Activated T-cell treated with anti-CD3 and anti-CD28 coated beads, Interleukin-2, amount 50 U/mL, for 24 hours (primary cell): ENCODE data around the gene SKAP2.
"Not testable (repeated sequence)": the region's sequence is repeated elsewhere in the genome, so short reads cannot be mapped to it uniquely, and the experiment has no call there.

Source experiments
- DNase-seq: peaks from one replicate; pipeline ENCODE4 v3.0.0-alpha.2; 2020
- H3K27ac Mint-ChIP-seq: 2 replicates; pipeline ENCODE4 v1.8.0; 2020; ENCODE audit warnings: mild to moderate bottlenecking, mixed read lengths
- H3K27me3 Mint-ChIP-seq: 2 replicates; pipeline ENCODE4 v1.8.0; 2020; ENCODE audit warnings: mixed read lengths
- H3K36me3 Mint-ChIP-seq: 2 replicates; pipeline ENCODE4 v1.8.0; 2020; ENCODE audit warnings: low read depth, mixed read lengths
- H3K4me1 Mint-ChIP-seq: 2 replicates; pipeline ENCODE4 v1.8.0; 2020; ENCODE audit warnings: low read depth, mixed read lengths
- H3K4me3 Mint-ChIP-seq: 2 replicates; pipeline ENCODE4 v1.8.0; 2020; ENCODE audit warnings: mild to moderate bottlenecking, moderate library complexity, mixed read lengths
- H3K9me3 Mint-ChIP-seq: 2 replicates; pipeline ENCODE4 v1.8.0; 2020; ENCODE audit warnings: mixed read lengths

SKAP2 gene

DNA sequence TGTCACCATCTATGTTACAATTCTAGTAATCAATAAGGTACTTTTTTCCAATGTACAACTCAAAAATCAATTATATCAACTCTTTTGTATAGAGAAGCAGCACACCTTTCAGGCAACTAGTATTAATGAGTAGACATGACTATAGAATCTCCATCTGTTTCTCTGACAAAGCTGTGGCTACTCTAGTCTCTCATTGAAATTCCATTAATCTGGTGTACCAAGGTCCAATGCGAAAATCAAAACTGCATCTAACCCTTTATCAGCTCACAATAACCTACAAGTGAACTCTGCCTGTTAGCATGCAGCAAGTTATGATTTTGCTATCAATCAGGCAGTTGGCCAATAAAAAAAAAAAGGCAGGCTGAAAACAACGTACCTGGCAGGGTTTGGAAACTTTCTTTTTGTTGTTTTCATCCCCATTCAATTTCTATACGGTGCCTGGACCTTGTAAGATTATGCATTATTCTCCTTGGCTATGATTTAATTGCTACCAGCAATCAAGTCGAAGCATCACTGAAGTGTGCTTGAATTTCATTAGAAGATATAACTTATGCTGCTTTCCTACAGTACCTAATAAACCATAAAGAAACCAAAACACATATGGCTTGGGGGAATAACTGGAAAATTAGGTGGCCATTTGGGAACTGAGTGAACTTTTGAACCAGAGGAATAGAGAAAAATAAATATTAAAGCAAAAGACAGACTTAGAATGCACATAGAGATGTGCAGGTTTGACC lies 23.2 kb downstream of the SKAP2 start:
- Mint-ChIP-seq H3K27me3 (no peaks in the 10 kb centered on the region), H3K9me3 (peaks cover 3% of the 10 kb centered on the region), H3K4me1 (no peaks in the 10 kb centered on the region), H3K27ac (no peak overlapping the region), H3K36me3 (peaks cover 5% of the 10 kb centered on the region), H3K4me3 (no peak overlapping the region)
- DNase-seq = no peak

GRCh38 chr7:26836793-26837192 lies 27.6 kb downstream of the SKAP2 start:
- not testable (repeated sequence) for H3K4me1 Mint-ChIP-seq, H3K27ac Mint-ChIP-seq, H3K9me3 Mint-ChIP-seq, H3K4me3 Mint-ChIP-seq, DNase-seq, H3K27me3 Mint-ChIP-seq
- peaks cover 16% of the 10 kb centered on the region for H3K36me3 Mint-ChIP-seq

DNA sequence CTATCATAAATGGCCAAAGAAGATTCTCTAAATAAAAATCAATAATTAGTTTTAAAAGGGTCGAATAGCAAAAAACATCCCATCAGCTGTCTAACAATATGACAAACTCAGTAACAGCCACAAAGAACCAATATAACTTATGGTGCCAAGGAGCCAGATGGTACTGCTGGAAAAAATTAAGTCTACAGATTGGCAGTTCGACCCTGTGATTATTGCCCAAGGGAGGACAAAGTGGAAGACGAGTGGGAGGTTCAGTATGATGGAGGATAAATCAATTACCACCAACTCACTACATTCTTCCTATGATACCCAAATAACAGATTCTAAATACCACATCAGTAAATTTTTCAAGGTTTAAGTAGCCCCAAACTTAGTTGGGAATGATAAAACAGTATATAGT lies 49.0 kb downstream of the SKAP2 start:
- Mint-ChIP-seq H3K4me1 (peaks cover 1% of the 10 kb centered on the region), H3K27me3 (no peaks in the 10 kb centered on the region), H3K36me3 (no peaks in the 10 kb centered on the region), H3K9me3 (no peaks in the 10 kb centered on the region), H3K4me3 (no peak overlapping the region), H3K27ac (no peak overlapping the region)
- no peak for DNase-seq

- DNase-seq = no peak
- Mint-ChIP-seq H3K27ac (no peak overlapping the region), H3K4me3 (no peak overlapping the region), H3K4me1 (peaks cover 1% of the 10 kb centered on the region), H3K9me3 (no peaks in the 10 kb centered on the region), H3K36me3 (no peaks in the 10 kb centered on the region), H3K27me3 (no peaks in the 10 kb centered on the region)
These were observed 51.0 kb downstream of the SKAP2 start for GRCh38 chr7:26813432-26813831.

DNA sequence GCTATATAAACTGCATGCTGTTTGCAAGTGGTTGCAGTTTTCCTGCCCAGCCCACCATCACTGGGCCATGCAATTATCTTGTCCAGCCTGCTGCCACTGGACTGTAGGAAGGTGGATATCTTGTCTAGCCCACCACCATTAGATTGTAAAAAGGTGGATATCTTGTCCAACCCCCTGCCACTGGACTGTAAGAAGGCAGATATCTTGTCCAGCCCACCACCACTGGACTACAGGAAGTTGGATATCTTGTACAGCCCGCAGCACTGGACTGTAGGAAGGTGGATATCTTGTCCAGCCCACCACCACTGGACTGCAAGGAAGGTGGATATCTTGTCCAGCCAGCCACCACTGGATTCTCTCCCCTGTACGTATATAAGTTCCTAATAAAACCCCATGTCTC lies 69.8 kb downstream of the SKAP2 start:
- Mint-ChIP-seq H3K27me3 (peaks cover 2% of the 10 kb centered on the region), H3K4me1 (no peaks in the 10 kb centered on the region), H3K4me3 (no peak overlapping the region), H3K9me3 (no peaks in the 10 kb centered on the region), H3K36me3 (no peaks in the 10 kb centered on the region), H3K27ac (no peak overlapping the region)
- DNase-seq = no peak

DNA sequence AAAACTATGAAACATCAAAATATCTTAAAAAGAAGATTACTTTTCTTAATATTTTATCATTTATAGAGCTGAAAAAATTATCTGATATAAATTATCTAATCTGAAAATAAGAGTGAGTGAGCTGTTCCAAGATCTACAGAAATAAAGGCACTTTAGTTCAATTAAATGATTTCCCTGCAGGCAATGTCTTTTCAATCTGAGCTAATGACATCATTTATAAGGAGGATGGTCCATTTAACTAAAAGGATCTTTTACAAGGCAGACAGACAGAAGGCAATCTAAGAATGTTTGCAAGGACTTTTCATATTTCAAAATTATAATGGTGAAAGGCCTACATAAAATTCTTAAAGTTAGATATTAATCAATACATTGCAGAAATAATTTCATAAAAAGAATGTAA lies 71.8 kb downstream of the SKAP2 start:
- Mint-ChIP-seq H3K9me3 (no peaks in the 10 kb centered on the region), H3K27me3 (no peaks in the 10 kb centered on the region), H3K27ac (no peak overlapping the region), H3K4me3 (no peak overlapping the region), H3K36me3 (no peaks in the 10 kb centered on the region), H3K4me1 (no peaks in the 10 kb centered on the region)
- DNase-seq = no peak

DNA sequence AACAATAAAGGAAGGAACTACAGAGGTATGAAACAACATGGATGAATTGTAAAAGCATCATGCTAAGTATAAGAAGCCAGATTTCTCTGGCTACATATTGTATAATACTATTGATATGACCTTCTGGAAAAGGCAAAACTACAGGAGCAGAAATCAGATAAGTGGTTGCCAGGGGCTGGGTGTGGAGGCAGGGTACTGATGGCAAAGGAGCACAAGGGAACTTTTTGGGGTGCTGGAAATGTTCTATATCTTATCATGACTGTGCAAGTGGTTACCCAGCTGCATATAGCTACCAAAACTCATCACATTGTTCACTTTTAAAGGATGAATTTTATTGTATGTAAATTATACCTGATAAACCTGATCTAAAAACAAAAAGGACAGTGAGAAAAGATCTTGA lies 72.4 kb downstream of the SKAP2 start:
- H3K27ac Mint-ChIP-seq = no peak overlapping the region
- no peak for DNase-seq
- no peaks in the 10 kb centered on the region for H3K36me3 Mint-ChIP-seq
- no peaks in the 10 kb centered on the region for H3K27me3 Mint-ChIP-seq
- H3K9me3 Mint-ChIP-seq = no peaks in the 10 kb centered on the region
- H3K4me1 Mint-ChIP-seq = no peaks in the 10 kb centered on the region
- H3K4me3 Mint-ChIP-seq = no peak overlapping the region

- H3K36me3 Mint-ChIP-seq = no peaks in the 10 kb centered on the region
- no peaks in the 10 kb centered on the region for H3K9me3 Mint-ChIP-seq
- H3K4me3 Mint-ChIP-seq = no peak overlapping the region
- DNase-seq = no peak
- H3K4me1 Mint-ChIP-seq = no peaks in the 10 kb centered on the region
- no peak overlapping the region for H3K27ac Mint-ChIP-seq
- no peaks in the 10 kb centered on the region for H3K27me3 Mint-ChIP-seq
These were observed 74.8 kb downstream of the SKAP2 start for GRCh38 chr7:26789481-26790184.

DNA sequence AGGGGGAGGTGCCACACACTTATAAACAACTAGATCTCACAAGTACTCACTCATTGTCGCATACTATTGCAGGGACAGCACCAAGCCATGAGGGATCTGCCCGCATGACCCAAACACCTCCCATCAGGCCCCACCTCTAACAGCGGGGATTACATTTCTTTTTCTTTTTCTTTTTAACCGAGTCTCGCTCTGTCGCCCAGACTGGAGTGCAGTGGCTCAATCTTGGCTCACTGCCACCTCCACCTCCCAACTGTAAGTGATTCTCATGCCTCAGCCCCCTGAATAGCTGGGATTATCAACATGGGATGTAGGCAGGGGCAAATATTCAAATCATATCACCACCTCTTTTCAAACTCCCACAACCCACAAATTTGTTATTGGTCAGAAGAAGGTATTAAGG lies 76.7 kb downstream of the SKAP2 start:
- Mint-ChIP-seq H3K36me3 (no peaks in the 10 kb centered on the region), H3K27ac (no peak overlapping the region), H3K4me3 (no peak overlapping the region), H3K9me3 (no peaks in the 10 kb centered on the region), H3K4me1 (no peaks in the 10 kb centered on the region), H3K27me3 (no peaks in the 10 kb centered on the region)
- DNase-seq = no peak

DNA sequence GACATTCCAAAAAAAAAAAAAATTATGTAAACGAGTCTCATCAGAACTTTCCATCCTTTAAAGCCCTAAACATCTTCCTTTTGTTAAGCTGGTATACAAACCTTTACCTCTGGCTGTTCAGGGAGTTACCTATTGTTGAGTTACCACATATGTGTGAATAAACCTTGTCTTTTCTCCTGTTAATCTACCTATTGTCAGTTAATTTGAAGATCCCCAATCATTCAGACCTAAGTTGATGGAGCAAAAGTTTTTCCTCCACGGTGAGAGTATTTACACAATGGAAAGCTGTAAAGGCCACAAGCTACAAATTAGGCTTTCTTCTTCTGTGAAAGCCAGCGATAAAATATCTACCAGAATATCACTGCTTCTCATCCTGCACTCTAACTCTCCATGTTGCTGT lies 80.3 kb downstream of the SKAP2 start:
- H3K4me3 Mint-ChIP-seq = no peak overlapping the region
- no peak overlapping the region for H3K27ac Mint-ChIP-seq
- H3K9me3 Mint-ChIP-seq = no peaks in the 10 kb centered on the region
- no peak for DNase-seq
- H3K27me3 Mint-ChIP-seq = no peaks in the 10 kb centered on the region
- H3K36me3 Mint-ChIP-seq = no peaks in the 10 kb centered on the region
- no peaks in the 10 kb centered on the region for H3K4me1 Mint-ChIP-seq

- Mint-ChIP-seq H3K4me3 (no peak overlapping the region), H3K27me3 (no peaks in the 10 kb centered on the region), H3K4me1 (no peaks in the 10 kb centered on the region), H3K27ac (no peak overlapping the region), H3K9me3 (no peaks in the 10 kb centered on the region), H3K36me3 (no peaks in the 10 kb centered on the region)
- no peak for DNase-seq
These were observed 81.9 kb downstream of the SKAP2 start for GRCh38 chr7:26782501-26782900.

GRCh38 chr7:26779978-26780595 lies 84.3 kb downstream of the SKAP2 start:
- no peaks in the 10 kb centered on the region for H3K27me3 Mint-ChIP-seq
- DNase-seq = no peak
- H3K9me3 Mint-ChIP-seq = no peaks in the 10 kb centered on the region
- H3K36me3 Mint-ChIP-seq = no peaks in the 10 kb centered on the region
- H3K27ac Mint-ChIP-seq = no peak overlapping the region
- no peaks in the 10 kb centered on the region for H3K4me1 Mint-ChIP-seq
- no peak overlapping the region for H3K4me3 Mint-ChIP-seq

- Mint-ChIP-seq H3K4me1 (no peaks in the 10 kb centered on the region), H3K9me3 (no peaks in the 10 kb centered on the region), H3K36me3 (peaks cover 6% of the 10 kb centered on the region), H3K4me3 (no peak overlapping the region), H3K27ac (no peak overlapping the region), H3K27me3 (no peaks in the 10 kb centered on the region)
- DNase-seq = no peak
These were observed 87.0 kb downstream of the SKAP2 start for GRCh38 chr7:26777385-26777784.

- Mint-ChIP-seq H3K27ac (no peak overlapping the region), H3K36me3 (no peaks in the 10 kb centered on the region), H3K9me3 (no peaks in the 10 kb centered on the region), H3K4me1 (no peaks in the 10 kb centered on the region), H3K4me3 (no peak overlapping the region), H3K27me3 (no peaks in the 10 kb centered on the region)
- no peak for DNase-seq
These were observed 103.9 kb downstream of the SKAP2 start for GRCh38 chr7:26760501-26760900.

DNA sequence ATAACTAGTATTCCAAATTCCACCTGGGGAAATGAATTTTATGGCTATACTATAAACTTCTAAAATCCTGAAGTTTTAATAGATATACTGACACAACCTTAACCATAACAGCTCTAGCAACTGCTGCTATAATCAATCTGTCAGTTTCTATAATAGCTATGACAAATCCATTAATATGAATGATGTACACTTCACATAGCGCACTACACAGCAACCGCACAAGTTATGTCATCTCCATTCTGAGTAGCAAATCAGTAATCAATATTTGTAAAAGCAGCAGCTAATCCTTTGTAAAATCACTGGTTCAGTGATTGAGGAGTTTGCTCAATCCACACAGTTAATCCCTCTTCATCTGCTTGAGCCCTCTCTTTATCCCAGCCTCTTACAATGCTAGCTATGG lies 105.3 kb downstream of the SKAP2 start:
- Mint-ChIP-seq H3K36me3 (no peaks in the 10 kb centered on the region), H3K4me3 (no peak overlapping the region), H3K4me1 (no peaks in the 10 kb centered on the region), H3K27me3 (no peaks in the 10 kb centered on the region), H3K9me3 (no peaks in the 10 kb centered on the region), H3K27ac (no peak overlapping the region)
- DNase-seq = no peak
